Caki2 (cell line): ENCODE results near the gene AP2B1. TPM values are rescaled to one million over a fixed set of nuclear protein-coding genes. Genes with fewer than 3 reads are reported as not detected.
"Not testable (repeated sequence)": the region's sequence is repeated elsewhere in the genome, so short reads cannot be mapped to it uniquely, and the experiment has no call there.

Experiments
- DNase-seq: peaks from one replicate; pipeline ENCODE4 v3.0.0-alpha.2; 2015; ENCODE audit warnings: low read depth
- in situ Hi-C: cut with HindIII; loops from 2 replicates; pipeline ENCODE4 v1.10.0; 2016; ENCODE audit warnings: low sequenced_read_pairs, low pct_unique_long_range_greater_than_20kb, mixed read lengths
- total RNA-seq: library from RNA; depleted of rRNA; stranded (reverse); fragments of >200 nt; shearing (Covaris generic); gene quantifications from 2 replicates; pipeline ENCODE4 v1.2.3, GENCODE V29; 2014; ENCODE audit warnings: low replicate concordance

AP2B1 gene
- total RNA-seq, 1 experiment from 2014 or later = 135 TPM

- no peak for DNase-seq
- in situ Hi-C loops = no loop called here
Observed at GRCh38 chr17:35668802-35669201, 81.7 kb downstream of the AP2B1 start.

GRCh38 chr17:35674552-35674951 is 87.4 kb downstream of the AP2B1 start:
- in situ Hi-C loops = no loop called here
- no peak for DNase-seq

GRCh38 chr17:35676441-35676840 is 89.3 kb downstream of the AP2B1 start:
- no peak for DNase-seq
- in situ Hi-C loops = no loop called here

DNA sequence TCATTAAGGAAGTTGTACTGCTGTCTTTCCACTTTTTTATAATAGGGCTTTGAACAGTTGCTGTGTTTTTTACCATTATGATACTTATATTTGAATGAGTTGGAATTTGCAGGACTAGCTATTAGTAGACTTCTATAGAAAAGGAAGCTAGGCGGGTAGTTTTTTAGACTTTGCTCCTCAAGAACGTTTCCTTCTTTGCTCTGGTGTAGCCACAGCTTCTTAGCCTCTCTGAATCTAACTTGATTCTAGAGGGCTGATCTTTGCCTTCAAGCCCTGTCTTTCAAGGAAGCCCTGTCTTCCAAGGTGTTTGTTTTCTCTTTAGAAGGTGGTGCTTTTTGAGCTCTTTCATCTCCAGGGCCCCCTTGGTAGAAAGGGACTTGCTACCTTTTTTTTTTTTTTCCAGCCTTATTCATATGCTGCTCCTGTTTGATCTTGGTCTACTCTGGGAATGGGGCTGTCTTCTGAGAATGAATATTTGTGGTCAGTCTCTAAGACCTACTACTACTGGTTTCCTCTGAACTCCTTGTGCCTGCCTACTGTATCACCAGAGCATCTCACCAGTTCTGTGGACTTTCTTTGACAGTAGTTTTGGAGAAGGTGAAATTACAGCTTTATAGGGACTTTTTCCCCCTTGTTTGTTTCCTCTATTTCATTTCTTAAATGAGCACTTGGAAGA is 92.0 kb downstream of the AP2B1 start:
- no peak for DNase-seq
- in situ Hi-C loops = no loop called here

GRCh38 chr17:35683591-35683990 is 96.5 kb downstream of the AP2B1 start:
- in situ Hi-C loops = no loop called here
- no peak for DNase-seq

DNA sequence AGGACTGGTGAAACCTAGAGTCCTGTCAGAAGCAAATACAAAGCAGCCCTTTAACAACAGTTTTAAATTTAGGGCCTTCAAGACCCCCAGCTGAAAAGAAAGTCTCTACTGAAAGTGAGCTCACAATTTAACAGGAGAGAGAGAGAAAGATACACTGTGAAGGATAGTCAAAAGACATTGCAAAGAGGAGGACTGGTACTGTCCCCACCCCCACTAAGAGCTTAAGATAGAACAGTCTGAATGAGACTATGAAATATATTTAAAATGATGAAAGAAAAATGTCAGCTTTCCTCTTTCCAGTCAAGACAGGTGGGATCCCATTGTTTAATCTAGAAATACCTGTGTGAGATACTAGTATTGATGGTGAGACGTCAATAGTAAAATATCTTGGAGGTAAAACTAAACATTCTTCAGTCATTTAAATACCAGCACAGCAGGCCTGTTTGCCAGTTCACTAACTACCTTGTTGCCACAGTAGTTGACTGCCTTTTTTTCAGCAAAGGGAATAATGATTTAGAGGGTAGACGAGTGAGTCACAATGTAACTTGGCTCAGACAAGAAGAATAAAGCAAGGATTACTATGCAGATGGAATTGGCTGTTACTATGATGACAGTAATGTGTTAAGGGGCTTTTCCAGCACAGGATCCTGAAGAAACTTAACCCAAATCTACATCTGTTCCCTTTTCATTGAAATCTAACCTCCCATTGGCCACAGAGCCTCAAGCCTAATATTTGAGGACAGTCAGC is 97.1 kb downstream of the AP2B1 start:
- DNase-seq = peak; percentile 29

DNA sequence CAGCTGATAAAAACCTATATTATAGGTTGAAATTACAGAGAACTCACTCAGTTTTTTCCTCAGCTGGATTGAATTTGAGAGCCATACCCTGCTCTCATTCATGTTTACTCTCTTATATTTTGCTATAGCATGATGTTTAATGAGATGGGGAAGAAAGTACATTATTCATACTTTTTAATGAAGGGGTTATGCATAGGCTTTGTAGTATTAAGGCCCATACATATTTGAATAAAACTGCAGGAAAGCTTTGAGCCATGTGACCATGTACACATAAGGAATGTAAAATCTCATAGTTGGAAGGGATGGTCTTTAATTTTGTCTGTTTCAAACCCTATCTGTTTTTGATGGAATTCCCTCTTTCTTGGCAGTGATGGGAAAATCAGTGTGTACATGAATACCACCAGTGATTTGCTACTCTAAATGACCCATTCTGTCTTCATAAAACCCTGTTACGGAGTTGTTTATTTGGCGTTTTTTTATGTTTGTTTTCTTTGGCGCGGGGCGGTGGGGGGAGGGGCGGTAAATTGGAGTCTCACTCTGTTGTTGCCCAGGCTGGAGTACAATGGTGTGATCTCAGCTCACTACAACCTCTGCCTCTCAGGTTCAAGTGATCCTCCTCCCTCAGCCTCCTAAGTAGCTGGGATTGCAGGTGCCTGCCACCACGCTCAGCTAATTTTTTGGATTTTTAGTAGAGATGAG is 105.5 kb downstream of the AP2B1 start:
- in situ Hi-C loops = no loop called here
- DNase-seq = no peak

More for the DNA sequence above, 97.1 kb downstream of the AP2B1 start:
- in situ Hi-C loops = no loop called here

- no peak for DNase-seq
- in situ Hi-C loops = no loop called here
Observed at GRCh38 chr17:35693662-35694061, 106.5 kb downstream of the AP2B1 start.

DNA sequence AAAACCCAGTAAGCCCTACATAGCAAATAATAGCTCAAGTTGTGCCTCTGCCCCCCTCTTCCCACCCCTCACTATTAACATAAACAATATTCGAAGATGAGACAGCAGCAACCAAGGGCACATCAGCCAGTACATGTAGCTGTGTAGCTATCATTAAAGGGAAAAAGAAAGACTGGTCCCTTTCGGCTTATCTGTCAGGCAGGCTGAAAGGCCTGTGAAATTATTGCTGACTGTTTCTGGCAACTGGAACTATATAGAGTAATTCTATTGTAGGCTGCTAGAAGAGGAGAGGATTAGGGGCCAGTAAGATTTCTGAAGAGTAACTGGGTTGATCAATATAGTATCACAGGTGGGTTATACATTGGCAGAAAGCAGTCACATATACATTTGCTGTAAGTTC is 107.8 kb downstream of the AP2B1 start:
- in situ Hi-C loops = no loop called here
- no peak for DNase-seq

GRCh38 chr17:35695613-35696012 is 108.5 kb downstream of the AP2B1 start:
- in situ Hi-C loops = no loop called here

GRCh38 chr17:35698800-35699199 is 111.7 kb downstream of the AP2B1 start:
- in situ Hi-C loops = no loop called here
- DNase-seq = no peak

More at GRCh38 chr17:35695613-35696012, 108.5 kb downstream of the AP2B1 start:
- DNase-seq = no peak

GRCh38 chr17:35700150-35700549 is 113.0 kb downstream of the AP2B1 start:
- in situ Hi-C loops = no loop called here
- DNase-seq = no peak

DNA sequence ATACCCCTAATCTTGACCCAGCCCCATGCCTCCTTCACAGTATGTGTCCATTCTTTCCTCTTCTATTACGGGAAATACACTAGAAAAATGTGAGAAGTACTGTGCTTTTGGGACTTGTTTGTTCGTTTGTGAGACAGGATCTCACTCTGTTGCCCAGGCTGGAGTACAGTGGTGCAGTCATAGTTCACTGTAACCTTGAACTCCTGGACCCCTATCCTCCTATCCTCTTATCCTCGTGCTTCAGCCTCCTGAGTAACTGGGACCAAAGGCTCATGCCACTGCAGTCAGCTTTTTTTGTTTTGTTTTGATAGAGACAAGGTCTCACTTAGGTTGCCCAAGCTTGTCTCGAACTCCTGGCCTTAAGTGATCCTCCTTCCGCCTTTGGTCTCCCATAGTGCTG is 114.4 kb downstream of the AP2B1 start:
- in situ Hi-C loops = no loop called here
- no peak for DNase-seq

GRCh38 chr17:35703308-35703707 is 116.2 kb downstream of the AP2B1 start:
- DNase-seq, in situ Hi-C loops: not testable (repeated sequence)

- in situ Hi-C loops = no loop called here
- no peak for DNase-seq
Observed at GRCh38 chr17:35705230-35705629, 118.1 kb downstream of the AP2B1 start.

DNA sequence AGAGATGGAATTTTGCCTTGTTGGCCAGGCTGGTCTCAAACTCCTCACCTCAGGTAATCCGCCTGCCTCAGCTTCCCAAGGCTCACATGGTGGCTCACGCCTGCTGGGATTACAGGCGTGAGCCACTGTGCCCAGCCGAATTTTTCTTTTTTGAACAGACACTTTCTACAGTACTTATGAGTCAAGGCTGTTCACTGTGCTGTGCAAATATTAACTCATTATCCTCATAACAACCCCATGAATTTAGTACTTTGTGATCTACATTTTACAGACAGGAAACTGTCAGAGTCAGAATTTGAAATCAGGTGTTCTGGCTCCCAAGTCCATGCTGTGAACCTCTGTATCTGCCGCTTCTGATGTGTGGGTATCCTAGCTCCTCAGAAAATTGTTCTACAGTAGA is 118.6 kb downstream of the AP2B1 start:
- in situ Hi-C loops = no loop called here
- no peak for DNase-seq

DNA sequence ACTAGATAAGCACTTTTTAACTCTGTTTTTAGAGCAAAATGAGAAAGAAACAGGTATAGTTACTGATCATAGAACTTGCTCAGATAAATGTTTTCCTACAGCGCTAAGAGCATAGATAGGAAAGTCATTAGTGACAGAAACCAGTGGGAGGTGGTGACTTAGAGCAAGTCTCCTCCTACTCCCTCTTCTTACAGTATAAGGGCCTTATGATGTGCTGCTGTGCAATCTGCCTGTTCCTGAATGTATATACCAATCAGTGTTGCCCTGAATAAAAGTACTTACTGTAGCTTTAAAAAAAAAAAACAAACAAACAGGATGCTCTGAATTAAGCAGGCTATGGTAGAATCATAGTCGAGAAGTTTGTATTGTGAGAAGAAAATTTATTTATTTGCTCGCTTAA is 121.0 kb downstream of the AP2B1 start:
- DNase-seq = no peak
- in situ Hi-C loops = no loop called here

DNA sequence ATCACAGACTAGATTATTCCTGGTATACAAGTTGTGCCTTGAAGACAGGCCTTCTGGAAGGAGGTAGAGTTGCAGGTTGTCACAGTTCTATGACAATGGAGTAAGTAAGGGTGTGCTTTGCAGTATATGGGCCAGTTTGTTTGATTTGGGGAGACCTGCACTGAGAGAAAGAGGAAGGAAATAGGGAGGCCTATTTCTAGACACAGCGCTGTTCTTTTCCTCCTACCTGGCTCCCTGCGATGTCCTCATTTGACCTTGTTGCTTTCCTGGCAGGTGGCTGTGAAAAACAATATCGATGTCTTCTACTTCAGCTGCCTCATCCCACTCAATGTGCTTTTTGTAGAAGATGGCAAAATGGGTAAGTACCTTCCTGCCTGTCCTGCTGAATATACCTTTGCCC is 121.8 kb downstream of the AP2B1 start:
- no peak for DNase-seq
- in situ Hi-C loops = no loop called here

DNA sequence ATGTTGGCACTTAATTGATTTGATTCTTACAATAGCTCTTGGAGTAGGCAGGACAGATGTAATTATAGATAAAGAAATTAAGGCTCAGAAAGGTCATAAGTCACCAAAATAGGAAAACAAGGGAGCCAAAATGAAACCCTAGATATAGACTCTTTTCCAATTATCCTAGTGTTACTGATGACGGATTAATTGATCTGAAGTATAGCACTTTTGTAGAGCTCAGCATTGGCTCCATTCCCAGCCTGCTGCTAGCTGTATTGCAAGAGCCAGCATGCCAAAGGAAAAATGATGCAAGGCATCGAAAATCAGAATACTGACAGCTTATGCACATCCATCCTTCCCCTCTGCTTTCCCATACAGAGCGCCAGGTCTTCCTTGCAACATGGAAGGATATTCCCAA is 122.8 kb downstream of the AP2B1 start:
- DNase-seq = no peak

More for the DNA sequence above, 122.8 kb downstream of the AP2B1 start:
- in situ Hi-C loops = no loop called here
